ENCODE results near the gene TNFRSF14. TPM values are rescaled to one million over a fixed set of nuclear protein-coding genes. Genes with fewer than 3 reads are reported as not detected.

TNFRSF14 gene
- total and polyA plus RNA-seq, 9 of the 15 experiments (the other 6 are each of a cell fraction or from before 2014, with no cell fraction given): 0.11 to 2.3 (median 0.68) TPM; not detected in 2

- H3K27ac ChIP-seq (ENCODE audit: extremely low read depth, low read depth, low read length): no peak overlapping the region
- H3K9me1 ChIP-seq (ENCODE audit: control insufficient read depth, insufficient read depth, low read length): peaks cover 18% of the 10 kb centered on the region
- BruUV-seq (replicated peaks): no TSS peak
- POLR2A ChIA-PET: interaction anchor here (0.5 to 1.7 kb wide), 6 partner anchors 10 to 169 kb away, joined by 3 to 8 read pairs (median 4); no protein-coding TSS in a partner anchor
- H3K79me2 ChIP-seq (ENCODE audit: control insufficient read depth, insufficient read depth, low read length): peaks cover 41% of the 10 kb centered on the region
- no peak; the same call in 2 of the 3 replicates for ATAC-seq
- in situ Hi-C loops (cut with MboI) (loop anchor here (25.0 kb wide), 1 partner anchor 340 kb away; the partner anchor contains the start of gene FAAP20), intact Hi-C loops (cut with micrococcal nuclease) (loop anchor here (1.0 kb wide), 1 partner anchor 19 kb away; no protein-coding TSS in a partner anchor)
- H3K27me3 ChIP-seq (ENCODE audit: control insufficient read depth in 2 of 2, insufficient read depth in 2 of 2, low read length in 2 of 2): peaks cover 26 to 29% of the 10 kb centered on the region in 2 experiments; a peak in 4 of 5 replicates
- 25% methylated on average over 20 of the region's 20 CpGs for WGBS (ENCODE audit: insufficient coverage, low coverage, missing lambda C conversion rate)
- peak overlapping the region; percentile 74 for H3K4me2 ChIP-seq (ENCODE audit: insufficient read depth, low read length)
- H3K9ac ChIP-seq (ENCODE audit: insufficient read depth in 1 of 2, low read depth in 2 of 2, low read length in 2 of 2): peak overlapping the region in 1 of 2 experiments; percentile 65; a peak in 2 of 4 replicates
- CTCF ChIA-PET (ENCODE audit: low intra/inter-chr PET ratio): no interaction called here
- FAIRE-seq: no peak
- peak in 1 of 4 experiments; percentile 26 for DNase-seq (ENCODE audit: extremely low read depth in 1 of 4, low spot score in 3 of 4)
- H3K36me3 ChIP-seq (ENCODE audit: control insufficient read depth, insufficient read depth, low read length): peaks cover 31% of the 10 kb centered on the region
- H3K4me1 ChIP-seq (replicated peaks in 1 of 2; ENCODE audit: control insufficient read depth in 2 of 2, insufficient read depth in 2 of 2, low read length in 2 of 2): peaks cover 24 to 84% of the 10 kb centered on the region in 2 experiments; a peak in 4 of 5 replicates
- H3K4me3 ChIP-seq: peak overlapping the region; percentile 99; the same call in 1 of the 2 replicates
- peak overlapping the region; percentile 53 for H2AFZ ChIP-seq (ENCODE audit: low read depth, low read length)
- no peaks in the 10 kb centered on the region for H3K9me3 ChIP-seq (replicated peaks; ENCODE audit: control insufficient read depth, insufficient read depth, low read depth, low read length)
- peaks cover 44% of the 10 kb centered on the region for H4K20me1 ChIP-seq (replicated peaks; ENCODE audit: control insufficient read depth, insufficient read depth, low read length)
- TF ChIP-seq NCOA6 (IDR thresholded peaks at IDR 0.05) (no peak), KDM1A (IDR thresholded peaks at IDR 0.05) (no peak), TAF1 (IDR thresholded peaks at IDR 0.05; ENCODE audit: control insufficient read depth, extremely low read depth, insufficient read depth, low read length, severe bottlenecking) (no peak), TFAP4 (CRISPR knock-in tag; IDR thresholded peaks at IDR 0.05; ENCODE audit: borderline replicate concordance) (0 out of 2 replicates have a peak, but pooled peaks have one; percentile 6), KDM2B (CRISPR knock-in tag; IDR thresholded peaks at IDR 0.05) (0 out of 2 replicates have a peak, but pooled peaks have one; percentile 20), CBX8 (IDR thresholded peaks at IDR 0.05; ENCODE audit: borderline replicate concordance, extremely low read depth, low read depth, low read length, poor library complexity, severe bottlenecking) (no peak), ZBTB1 (CRISPR knock-in tag; IDR thresholded peaks at IDR 0.05; ENCODE audit: borderline replicate concordance, low read depth) (no peak), USF2 (CRISPR knock-in tag; IDR thresholded peaks at IDR 0.05) (no peak), ARID4B (CRISPR knock-in tag; IDR thresholded peaks at IDR 0.05) (no peak)
Observed at GRCh38 chr1:2526824-2527555, 29.2 kb upstream of the TNFRSF14 start.
